Measurements from ENCODE around the gene SRD5A1. TPM values are rescaled to one million over a fixed set of nuclear protein-coding genes. Genes with fewer than 3 reads are reported as not detected.

Gene SRD5A1
- total RNA-seq, 4 donors from 2014 or later, result 3.5 to 11.5 (median 6.9) TPM

GRCh38 chr5:6714226-6715041 is 81.2 kb downstream of the SRD5A1 start:
- TF ChIP-seq EP300 (IDR thresholded peaks at IDR 0.05) (no peak), POLR2A (IDR thresholded peaks at IDR 0.05) (no peak), CTCF (IDR thresholded peaks at IDR 0.05) (no peak)
- peaks cover 0 to 57% (median 35%) of the 10 kb centered on the region in 4 donors for H3K4me1 ChIP-seq
- H3K27me3 ChIP-seq, result no peaks in the 10 kb centered on the region

GRCh38 chr5:6715271-6715670 is 82.0 kb downstream of the SRD5A1 start:
- no peak for DNase-seq (ENCODE audit: low spot score in 2 of 2)
- 49 to 56% methylated on average over 6 of the region's 6 CpGs for WGBS, 2 donors
- Histone ChIP-seq H3K9me3 (no peaks in the 10 kb centered on the region), H3K4me3 (peak overlapping the region; percentile 53 to 70 (median 64)), H3K27ac (peak overlapping the region in 1 of 4 donors; percentile 10), H3K27me3 (no peaks in the 10 kb centered on the region), H3K4me1 (peaks cover 0 to 65% (median 41%) of the 10 kb centered on the region in 4 donors), H3K36me3 (no peaks in the 10 kb centered on the region)
- TF ChIP-seq EP300 (IDR thresholded peaks at IDR 0.05) (no peak), POLR2A (IDR thresholded peaks at IDR 0.05) (no peak), CTCF (IDR thresholded peaks at IDR 0.05) (no peak)

More at GRCh38 chr5:6714226-6715041, 81.2 kb downstream of the SRD5A1 start:
- WGBS, 2 donors, result 1% methylated on average over 38 of the region's 99 CpGs
- no peaks in the 10 kb centered on the region for H3K36me3 ChIP-seq
- no peak for DNase-seq (ENCODE audit: low spot score in 2 of 2)
- no peaks in the 10 kb centered on the region for H3K9me3 ChIP-seq
- peak overlapping the region; percentile 53 to 70 (median 64) for H3K4me3 ChIP-seq
- H3K27ac ChIP-seq, result peak overlapping the region in 3 of 4 donors; percentile 36 to 91 (median 58)

- WGBS, 2 donors, result 58 to 60% methylated on average over 17 of the region's 17 CpGs
- peak overlapping the region in 1 of 4 donors; percentile 10 for H3K27ac ChIP-seq
These were observed 82.8 kb downstream of the SRD5A1 start for GRCh38 chr5:6715758-6716628.

GRCh38 chr5:6716629-6717149 is 83.4 kb downstream of the SRD5A1 start:
- peak overlapping the region in 1 of 4 donors; percentile 67 for H3K4me3 ChIP-seq
- DNase-seq (ENCODE audit: low spot score in 2 of 2), result no peak
- no peak overlapping the region for H3K27ac ChIP-seq
- H3K9me3 ChIP-seq, result no peaks in the 10 kb centered on the region
- 80 to 89% methylated on average over 4 of the region's 4 CpGs for WGBS, 2 donors
- TF ChIP-seq POLR2A (IDR thresholded peaks at IDR 0.05) (no peak), EP300 (IDR thresholded peaks at IDR 0.05) (no peak), CTCF (IDR thresholded peaks at IDR 0.05) (no peak)
- H3K27me3 ChIP-seq, result no peaks in the 10 kb centered on the region
- H3K36me3 ChIP-seq, result no peaks in the 10 kb centered on the region
- peaks cover 0 to 76% (median 53%) of the 10 kb centered on the region in 4 donors for H3K4me1 ChIP-seq

More at GRCh38 chr5:6715758-6716628, 82.8 kb downstream of the SRD5A1 start:
- Histone ChIP-seq H3K36me3 (no peaks in the 10 kb centered on the region), H3K27me3 (no peaks in the 10 kb centered on the region), H3K4me1 (peaks cover 0 to 73% (median 46%) of the 10 kb centered on the region in 4 donors), H3K9me3 (no peaks in the 10 kb centered on the region), H3K4me3 (peak overlapping the region in 3 of 4 donors; percentile 53 to 67 (median 62))
- no peak for TF ChIP-seq EP300 (IDR thresholded peaks at IDR 0.05)
- TF ChIP-seq CTCF (IDR thresholded peaks at IDR 0.05), result no peak
- no peak for TF ChIP-seq POLR2A (IDR thresholded peaks at IDR 0.05)
- no peak for DNase-seq (ENCODE audit: low spot score in 2 of 2)
